IMR-90 (cell line): ENCODE results near the gene IQSEC1.

Source experiments
- BHLHE40 ChIP-seq: fragments of 150-350 bp; IDR thresholded peaks from 2 replicates; pipeline ENCODE4 v1.6.1; 2016; ENCODE audit warnings: mild to moderate bottlenecking, low read depth, low read length
- CEBPB ChIP-seq: IDR thresholded peaks from 2 replicates; pipeline ENCODE4 v1.6.1; 2012; ENCODE audit warnings: low read depth, low read length, improper control_type of control experiment
- CHD1 ChIP-seq: IDR thresholded peaks from 2 replicates; pipeline ENCODE4 v1.6.1; 2012; ENCODE audit warnings: low read depth, low read length, improper control_type of control experiment
- ELK1 ChIP-seq: fragments of 150-350 bp; IDR thresholded peaks from 2 replicates; pipeline ENCODE4 v1.6.1; 2016; ENCODE audit warnings: low read depth, mild to moderate bottlenecking, low read length, moderate library complexity, borderline replicate concordance
- FOS ChIP-seq: fragments of 150-350 bp; IDR thresholded peaks from 2 replicates; pipeline ENCODE4 v1.6.1; 2016; ENCODE audit warnings: low read depth, low read length
- MAFK ChIP-seq: IDR thresholded peaks from 2 replicates; pipeline ENCODE4 v1.6.1; 2012; ENCODE audit warnings: low read depth, low read length, improper control_type of control experiment
- MAZ ChIP-seq: IDR thresholded peaks from 2 replicates; pipeline ENCODE4 v1.6.1; 2012; ENCODE audit warnings: low read depth, mild to moderate bottlenecking, low read length, improper control_type of control experiment, moderate library complexity, borderline replicate concordance
- MXI1 ChIP-seq: IDR thresholded peaks from 2 replicates; pipeline ENCODE4 v1.6.1; 2012; ENCODE audit warnings: low read depth, mild to moderate bottlenecking, low read length, moderate library complexity, borderline replicate concordance
- POLR2A ChIP-seq: IDR thresholded peaks from 2 replicates; pipeline ENCODE4 v1.6.1; 2012; ENCODE audit warnings: mild to moderate bottlenecking, low read depth, low read length
- RAD21 ChIP-seq: IDR thresholded peaks from 2 replicates; pipeline ENCODE4 v1.6.1; 2012; ENCODE audit warnings: low read length, improper control_type of control experiment
- RCOR1 ChIP-seq: IDR thresholded peaks from 2 replicates; pipeline ENCODE4 v1.6.1; 2012; ENCODE audit warnings: mild to moderate bottlenecking, low read length, improper control_type of control experiment; ENCODE audit not compliant: insufficient replicate concordance
- RFX5 ChIP-seq: IDR thresholded peaks from 2 replicates; pipeline ENCODE4 v1.8.0; 2012; ENCODE audit warnings: low read depth, mild to moderate bottlenecking, low read length, moderate library complexity
- SMC3 ChIP-seq: fragments of 150-350 bp; IDR thresholded peaks from 2 replicates; pipeline ENCODE4 v1.6.1; 2016; ENCODE audit warnings: low read depth, mild to moderate bottlenecking, antibody characterized with exemption, low read length, moderate library complexity
- TF ChIP-seq, protein P1 (sequence below): conservative IDR thresholded peaks from 2 replicates; pipeline ENCODE4 v1.5.1; 2012; ENCODE audit warnings: mild to moderate bottlenecking, low read depth, low read length, improper control_type of control experiment

- TF ChIP-seq, protein P1, sequence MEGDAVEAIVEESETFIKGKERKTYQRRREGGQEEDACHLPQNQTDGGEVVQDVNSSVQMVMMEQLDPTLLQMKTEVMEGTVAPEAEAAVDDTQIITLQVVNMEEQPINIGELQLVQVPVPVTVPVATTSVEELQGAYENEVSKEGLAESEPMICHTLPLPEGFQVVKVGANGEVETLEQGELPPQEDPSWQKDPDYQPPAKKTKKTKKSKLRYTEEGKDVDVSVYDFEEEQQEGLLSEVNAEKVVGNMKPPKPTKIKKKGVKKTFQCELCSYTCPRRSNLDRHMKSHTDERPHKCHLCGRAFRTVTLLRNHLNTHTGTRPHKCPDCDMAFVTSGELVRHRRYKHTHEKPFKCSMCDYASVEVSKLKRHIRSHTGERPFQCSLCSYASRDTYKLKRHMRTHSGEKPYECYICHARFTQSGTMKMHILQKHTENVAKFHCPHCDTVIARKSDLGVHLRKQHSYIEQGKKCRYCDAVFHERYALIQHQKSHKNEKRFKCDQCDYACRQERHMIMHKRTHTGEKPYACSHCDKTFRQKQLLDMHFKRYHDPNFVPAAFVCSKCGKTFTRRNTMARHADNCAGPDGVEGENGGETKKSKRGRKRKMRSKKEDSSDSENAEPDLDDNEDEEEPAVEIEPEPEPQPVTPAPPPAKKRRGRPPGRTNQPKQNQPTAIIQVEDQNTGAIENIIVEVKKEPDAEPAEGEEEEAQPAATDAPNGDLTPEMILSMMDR = no peak
- no peak for TF ChIP-seq CEBPB
- TF ChIP-seq MXI1 = no peak
- TF ChIP-seq POLR2A = no peak
- no peak for TF ChIP-seq SMC3
- no peak for TF ChIP-seq RAD21
- TF ChIP-seq ELK1 = no peak
- no peak for TF ChIP-seq MAZ
- TF ChIP-seq MAFK = no peak
- no peak for TF ChIP-seq FOS
- TF ChIP-seq CHD1 = no peak
- TF ChIP-seq BHLHE40 = no peak
- no peak for TF ChIP-seq RFX5
- TF ChIP-seq RCOR1 = no peak
Measured at GRCh38 chr3:12891391-12891984, 181.7 kb downstream of the IQSEC1 start.
